ENCODE measurements around the gene PATJ. TPM values are rescaled to one million over a fixed set of nuclear protein-coding genes. Genes with fewer than 3 reads are reported as not detected.
A peak's percentile ranks its signal among the peaks of the same experiment; 100 is the strongest.

The PATJ gene
- total RNA-seq, 1 experiment from 2014 or later, result 47.3 TPM

GRCh38 chr1:62176597-62177312 is 434.5 kb downstream of the PATJ start:
- peak overlapping the region; percentile 32 for H3K4me2 ChIP-seq (ENCODE audit: insufficient read depth, insufficient read length, low read length)
- no peak overlapping the region for H2AFZ ChIP-seq (ENCODE audit: low read length)
- Mint-ChIP-seq H3K36me3 (ENCODE audit: insufficient read depth in 1 of 3, low read depth in 3 of 3) (no peaks in the 10 kb centered on the region), H3K9me3 (no peaks in the 10 kb centered on the region), H3K4me3 (peak overlapping the region; percentile 42 to 58; a peak in 4 of 5 replicates), H3K4me1 (peaks cover 60 to 65% of the 10 kb centered on the region in 2 experiments), H3K27me3 (ENCODE audit: low read depth) (no peaks in the 10 kb centered on the region), H3K27ac (peak overlapping the region; percentile 93 to 99 (median 96))
- no peak overlapping the region for H3K18ac ChIP-seq (ENCODE audit: insufficient read length, low read depth, low read length)
- H3K4ac ChIP-seq (ENCODE audit: low read depth, low read length), result no peak overlapping the region
- peak overlapping the region; percentile 47 for H3K27ac ChIP-seq (ENCODE audit: insufficient read length, low read depth, low read length)
- H4K8ac ChIP-seq (replicated peaks; ENCODE audit: insufficient read length, low read depth, low read length), result no peak overlapping the region
- H3K14ac ChIP-seq (ENCODE audit: insufficient read depth, low read length), result no peak overlapping the region
- no peak overlapping the region for H2BK15ac ChIP-seq (ENCODE audit: low read depth, low read length)
- no peaks in the 10 kb centered on the region for H3K27me3 ChIP-seq (ENCODE audit: insufficient read depth, low read length)
- H4K20me1 ChIP-seq (ENCODE audit: control insufficient read depth, insufficient read depth, insufficient read length), result no peaks in the 10 kb centered on the region
- no peak overlapping the region for H3T11ph ChIP-seq (ENCODE audit: low read length)
- H3K9me3 ChIP-seq (ENCODE audit: control insufficient read depth, low read depth, low read length), result no peaks in the 10 kb centered on the region
- no peak for TF ChIP-seq CTCF (conservative IDR thresholded peaks at IDR 0.05)
- H2BK12ac ChIP-seq (ENCODE audit: insufficient read length, low read depth, low read length), result no peak overlapping the region
- no peak overlapping the region for H2BK20ac ChIP-seq (ENCODE audit: low read depth, low read length, poor library complexity, severe bottlenecking)
- no peak overlapping the region for H3K56ac ChIP-seq (ENCODE audit: insufficient read length, low read depth, low read length)
- H3K4me1 ChIP-seq (ENCODE audit: insufficient read depth, low read length), result peaks cover 14% of the 10 kb centered on the region; the same call in 1 of the 2 replicates
- H2BK5ac ChIP-seq (ENCODE audit: insufficient read length, low read length), result no peak overlapping the region
- H3K79me2 ChIP-seq (ENCODE audit: insufficient read depth, low read length), result no peaks in the 10 kb centered on the region
- no peaks in the 10 kb centered on the region for H3K23me2 ChIP-seq (ENCODE audit: insufficient read length, low read depth, low read length, poor library complexity, severe bottlenecking)
- H4K5ac ChIP-seq (ENCODE audit: insufficient read length, low read depth, low read length), result no peak overlapping the region
- no peak for DNase-seq
- no peak overlapping the region for H2AK5ac ChIP-seq (ENCODE audit: insufficient read length, low read length)
- H3K9ac ChIP-seq (ENCODE audit: extremely low read depth, insufficient read length, low read length), result no peak overlapping the region
- whole genome bisulfite sequencing (ENCODE audit: extremely low coverage, insufficient read length, low lambda C conversion rate), result no CpG with 5 or more reads among the region's 14 CpGs
- H4K91ac ChIP-seq (ENCODE audit: insufficient read length, low read depth, low read length), result no peak overlapping the region
- no peak overlapping the region for H2BK120ac ChIP-seq (ENCODE audit: low read depth, low read length, poor library complexity, severe bottlenecking)
- H3K79me1 ChIP-seq (ENCODE audit: insufficient read depth, low read depth, low read length, poor library complexity, severe bottlenecking), result no peaks in the 10 kb centered on the region
- H3K23ac ChIP-seq (ENCODE audit: insufficient read length, low read depth, low read length), result no peak overlapping the region

All from H9 (cell line).